Ectodermal cell (in vitro differentiated cells): ENCODE measurements around the gene UBE2C.
"Not testable (repeated sequence)": the region's sequence is repeated elsewhere in the genome, so short reads cannot be mapped to it uniquely, and the experiment has no call there.

Experiments used
- H3K27ac ChIP-seq: 2 replicates; pipeline ENCODE4 v1.7.0; 2013; ENCODE audit warnings: mild to moderate bottlenecking, low read depth, low read length; ENCODE audit not compliant: insufficient read depth, poor library complexity, severe bottlenecking
- H3K27me3 ChIP-seq: 2 replicates; pipeline ENCODE4 v1.7.0; 2013; ENCODE audit warnings: mild to moderate bottlenecking, low read length; ENCODE audit not compliant: insufficient read depth, control insufficient read depth, poor library complexity, severe bottlenecking
- H3K36me3 ChIP-seq: one replicate; pipeline ENCODE4 v1.7.0; 2013; ENCODE audit warnings: low read length; ENCODE audit not compliant: control insufficient read depth, insufficient read depth
- H3K4me1 ChIP-seq: one replicate; pipeline ENCODE4 v1.7.0; 2013; ENCODE audit warnings: low read length; ENCODE audit not compliant: control insufficient read depth, insufficient read depth
- H3K4me3 ChIP-seq: 2 replicates; pipeline ENCODE4 v1.7.0; 2013; ENCODE audit warnings: low read depth, low read length, control low read depth; ENCODE audit not compliant: insufficient read depth
- H3K9me3 ChIP-seq: 2 replicates; pipeline ENCODE4 v1.7.0; 2013; ENCODE audit warnings: mild to moderate bottlenecking, low read length, moderate library complexity; ENCODE audit not compliant: control insufficient read depth
- WGBS, 2 experiments: methylation state at CpG; one replicate each; pipeline ENCODE4 v1.1.7; 2013; ENCODE audit warnings: missing lambda C conversion rate in 2 of 2; 5-methylcytosine and 5-hydroxymethylcytosine counted together

UBE2C gene

GRCh38 chr20:45819466-45819865 lies 7.0 kb downstream of the UBE2C start:
- H3K4me3 ChIP-seq: no peak overlapping the region
- H3K36me3 ChIP-seq: peaks cover 23% of the 10 kb centered on the region
- 94 to 95% methylated on average over 4 of the region's 4 CpGs for WGBS, 2 experiments
- H3K27me3 ChIP-seq: peaks cover 17% of the 10 kb centered on the region
- peaks cover 4% of the 10 kb centered on the region for H3K4me1 ChIP-seq
- no peaks in the 10 kb centered on the region for H3K9me3 ChIP-seq
- no peak overlapping the region for H3K27ac ChIP-seq

GRCh38 chr20:45821947-45822346 lies 9.5 kb downstream of the UBE2C start:
- peaks cover 2% of the 10 kb centered on the region for H3K36me3 ChIP-seq
- peaks cover 5% of the 10 kb centered on the region for H3K4me1 ChIP-seq
- no peak overlapping the region for H3K27ac ChIP-seq
- H3K27me3 ChIP-seq: peaks cover 17% of the 10 kb centered on the region
- H3K9me3 ChIP-seq: no peaks in the 10 kb centered on the region
- WGBS, 2 experiments: 88 to 89% methylated on average over 2 of the region's 2 CpGs
- H3K4me3 ChIP-seq: no peak overlapping the region

- Histone ChIP-seq H3K27me3 (peaks cover 17% of the 10 kb centered on the region), H3K4me1 (peaks cover 5% of the 10 kb centered on the region), H3K36me3 (no peaks in the 10 kb centered on the region), H3K4me3 (no peak overlapping the region), H3K27ac (no peak overlapping the region), H3K9me3 (no peaks in the 10 kb centered on the region)
- WGBS, 2 experiments: 88 to 89% methylated on average over 24 of the region's 24 CpGs
Observed at GRCh38 chr20:45822857-45823256, 10.4 kb downstream of the UBE2C start.

GRCh38 chr20:45823949-45824835 lies 11.7 kb downstream of the UBE2C start:
- WGBS, 2 experiments: 57 to 58% methylated on average over 57 of the region's 57 CpGs
- no peaks in the 10 kb centered on the region for H3K9me3 ChIP-seq
- peaks cover 17% of the 10 kb centered on the region for H3K27me3 ChIP-seq
- H3K27ac ChIP-seq: no peak overlapping the region
- no peaks in the 10 kb centered on the region for H3K36me3 ChIP-seq
- no peak overlapping the region for H3K4me3 ChIP-seq
- peaks cover 10% of the 10 kb centered on the region for H3K4me1 ChIP-seq

GRCh38 chr20:45826381-45827019 lies 14.1 kb downstream of the UBE2C start:
- H3K27me3 ChIP-seq: peaks cover 17% of the 10 kb centered on the region
- H3K27ac ChIP-seq: no peak overlapping the region
- no peak overlapping the region for H3K4me3 ChIP-seq
- H3K4me1 ChIP-seq: peaks cover 10% of the 10 kb centered on the region
- H3K36me3 ChIP-seq: no peaks in the 10 kb centered on the region
- 64 to 68% methylated on average over 6 of the region's 6 CpGs for WGBS, 2 experiments
- H3K9me3 ChIP-seq: no peaks in the 10 kb centered on the region

- H3K27ac ChIP-seq: no peak within 1 kb of the TSS
- no peaks in the 10 kb centered on the region for H3K36me3 ChIP-seq
- H3K27me3 ChIP-seq: peaks cover 17% of the 10 kb centered on the region
- 90 to 92% methylated on average over 8 of the region's 8 CpGs for WGBS, 2 experiments
- peaks cover 10% of the 10 kb centered on the region for H3K4me1 ChIP-seq
- no peak within 1 kb of the TSS for H3K4me3 ChIP-seq
- no peaks in the 10 kb centered on the region for H3K9me3 ChIP-seq
Observed at GRCh38 chr20:45827030-45827652, 14.7 kb downstream of the UBE2C start, which contains the start of gene TNNC2. TNNC2 (minus strand) TSS chr20:45827312; CDS start chr20:45827248, 64 bp downstream.

GRCh38 chr20:45827712-45828111 lies 15.3 kb downstream of the UBE2C start:
- Histone ChIP-seq H3K27me3 (peaks cover 17% of the 10 kb centered on the region), H3K4me3 (no peak overlapping the region), H3K9me3 (no peaks in the 10 kb centered on the region), H3K4me1 (peaks cover 10% of the 10 kb centered on the region), H3K36me3 (no peaks in the 10 kb centered on the region), H3K27ac (no peak overlapping the region)
- 90 to 92% methylated on average over 6 of the region's 6 CpGs for WGBS, 2 experiments

- 71 to 77% methylated on average over 2 of the region's 2 CpGs for WGBS, 2 experiments
- Histone ChIP-seq H3K9me3 (no peaks in the 10 kb centered on the region), H3K4me1 (peaks cover 10% of the 10 kb centered on the region), H3K27ac (no peak overlapping the region), H3K4me3 (no peak overlapping the region), H3K27me3 (peaks cover 8% of the 10 kb centered on the region), H3K36me3 (no peaks in the 10 kb centered on the region)
Observed at GRCh38 chr20:45828589-45828988, 16.1 kb downstream of the UBE2C start.

- 87 to 88% methylated on average over 4 of the region's 4 CpGs for WGBS, 2 experiments
- H3K9me3 ChIP-seq, H3K36me3 ChIP-seq, H3K27me3 ChIP-seq, H3K27ac ChIP-seq, H3K4me3 ChIP-seq: not testable (repeated sequence)
- peaks cover 10% of the 10 kb centered on the region for H3K4me1 ChIP-seq
Observed at GRCh38 chr20:45829673-45830106, 17.2 kb downstream of the UBE2C start.

- H3K27ac ChIP-seq: no peak overlapping the region
- H3K27me3 ChIP-seq: no peaks in the 10 kb centered on the region
- H3K36me3 ChIP-seq: peaks cover 2% of the 10 kb centered on the region
- no peaks in the 10 kb centered on the region for H3K9me3 ChIP-seq
- H3K4me1 ChIP-seq: peaks cover 5% of the 10 kb centered on the region
- no peak overlapping the region for H3K4me3 ChIP-seq
- WGBS, 2 experiments: 95 to 96% methylated on average over 4 of the region's 4 CpGs
Observed at GRCh38 chr20:45832619-45833018, 20.2 kb downstream of the UBE2C start.
